Ascending aorta (tissue), 2 donors: ENCODE data around the gene RNF224. TPM values are rescaled to one million over a fixed set of nuclear protein-coding genes. Genes with fewer than 3 reads are reported as not detected.

Experiments
- DNase-seq, 2 donors: peaks; one replicate each; pipeline ENCODE4 v3.0.0-alpha.2; 2019; ENCODE audit warnings: low spot score in 2 of 2
- H3K27ac ChIP-seq, 2 donors: fragments of 200-600 bp; sonication (generic); one replicate each; pipeline ENCODE4 v1.5.1; 2016 to 2017; ENCODE audit warnings: mild to moderate bottlenecking in 1 of 2
- H3K27me3 ChIP-seq: fragments of 200-600 bp; sonication (generic); one replicate; pipeline ENCODE4 v1.5.1; 2017
- H3K36me3 ChIP-seq, 2 donors: fragments of 200-600 bp; sonication (generic); one replicate each; pipeline ENCODE4 v1.5.1; 2016
- H3K4me1 ChIP-seq, 2 donors: fragments of 200-600 bp; sonication (generic); one replicate each; pipeline ENCODE4 v1.5.1; 2016 to 2017; ENCODE audit warnings: mild to moderate bottlenecking in 1 of 2
- H3K4me3 ChIP-seq, 2 donors: fragments of 200-600 bp; sonication (generic); one replicate each; pipeline ENCODE4 v1.5.1; 2016 to 2017; ENCODE audit warnings: mild to moderate bottlenecking in 1 of 2
- H3K9me3 ChIP-seq, 2 donors: fragments of 200-600 bp; sonication (generic); one replicate each; pipeline ENCODE4 v1.5.1; 2016
- CTCF ChIP-seq, 3 experiments: fragments of 200-600 bp in 2 of 3; fragments of 450-650 bp in 1 of 3; sonication (generic) in 2 of 3; IDR thresholded peaks; one replicate each; pipeline ENCODE4 v1.5.1; 2016 to 2019; ENCODE audit warnings: antibody characterized with exemption in 3 of 3, mild to moderate bottlenecking in 1 of 3, moderate library complexity in 1 of 3
- intact Hi-C: fragments of 100-400 bp; cut with DNase I; formaldehyde crosslinking; loops from one replicate; pipeline ENCODE4 v1.15.1; 2023
- total RNA-seq: library from RNA; depleted of rRNA; stranded (reverse); fragments of >200 nt; gene quantifications from one replicate; pipeline ENCODE4 v1.1.0, GENCODE V29; 2016

The RNF224 gene
- total RNA-seq, 1 donor from 2014 or later: not detected

GRCh38 chr9:137220317-137221094, 6.8 kb upstream of the RNF224 start:
- DNase-seq: no peak
- intact Hi-C loops: loop anchor here (10.0 kb wide), 1 partner anchor 426 kb away; the partner anchor contains the start of genes CCDC183 and TMEM141
- no peaks in the 10 kb centered on the region for H3K27me3 ChIP-seq
- H3K4me3 ChIP-seq: no peak overlapping the region
- H3K4me1 ChIP-seq: peaks cover 5 to 19% of the 10 kb centered on the region in 2 donors
- H3K36me3 ChIP-seq: no peaks in the 10 kb centered on the region
- H3K27ac ChIP-seq: no peak overlapping the region
- no peak for TF ChIP-seq CTCF (IDR thresholded peaks at IDR 0.05)
- H3K9me3 ChIP-seq: no peaks in the 10 kb centered on the region

GRCh38 chr9:137221095-137221505, 6.2 kb upstream of the RNF224 start:
- no peak overlapping the region for H3K27ac ChIP-seq
- peaks cover 5 to 19% of the 10 kb centered on the region in 2 donors for H3K4me1 ChIP-seq
- peak overlapping the region; percentile 54 to 69 for H3K4me3 ChIP-seq
- H3K36me3 ChIP-seq: no peaks in the 10 kb centered on the region
- intact Hi-C loops: loop anchor here (10.0 kb wide), 1 partner anchor 426 kb away; the partner anchor contains the start of genes CCDC183 and TMEM141
- no peak for TF ChIP-seq CTCF (IDR thresholded peaks at IDR 0.05)
- no peaks in the 10 kb centered on the region for H3K9me3 ChIP-seq
- no peak for DNase-seq
- H3K27me3 ChIP-seq: no peaks in the 10 kb centered on the region

- DNase-seq: no peak
- Histone ChIP-seq H3K4me3 (peak overlapping the region; percentile 54 to 69), H3K4me1 (peaks cover 5 to 19% of the 10 kb centered on the region in 2 donors), H3K36me3 (no peaks in the 10 kb centered on the region), H3K27ac (no peak overlapping the region), H3K27me3 (no peaks in the 10 kb centered on the region), H3K9me3 (no peaks in the 10 kb centered on the region)
- TF ChIP-seq CTCF (IDR thresholded peaks at IDR 0.05): no peak
- intact Hi-C loops: loop anchor here (10.0 kb wide), 1 partner anchor 427 kb away; the partner anchor contains the start of genes CCDC183 and TMEM141
Measured at GRCh38 chr9:137221506-137222111, 5.7 kb upstream of the RNF224 start.

GRCh38 chr9:137222190-137223077, 4.9 kb upstream of the RNF224 start, which contains the start of gene RNF208:
Gene RNF208 (minus strand): TSS chr9:137222240. CDS start chr9:137221212, 1,028 bp downstream.
- no peaks in the 10 kb centered on the region for H3K36me3 ChIP-seq
- DNase-seq: no peak
- intact Hi-C loops: loop anchor here (1.0 to 10.0 kb wide), 5 partner anchors 18 to 428 kb away; partner anchors contain the start of genes ANAPC2, CCDC183, SSNA1 and TMEM141
- TF ChIP-seq CTCF (IDR thresholded peaks at IDR 0.05): no peak
- peak within 1 kb of the TSS; percentile 94 to 95 for H3K27ac ChIP-seq
- H3K4me3 ChIP-seq: peak within 1 kb of the TSS; percentile 75 to 89
- peaks cover 5 to 19% of the 10 kb centered on the region in 2 donors for H3K4me1 ChIP-seq
- no peaks in the 10 kb centered on the region for H3K27me3 ChIP-seq
- H3K9me3 ChIP-seq: no peaks in the 10 kb centered on the region
